LHCN-M2 (cell line): ENCODE data around the gene MCTP2. TPM values are rescaled to one million over a fixed set of nuclear protein-coding genes. Genes with fewer than 3 reads are reported as not detected.

Experiments used
- DNase-seq: peaks from one replicate; pipeline ENCODE4 v3.0.0-alpha.2; 2012; ENCODE audit warnings: low read depth
- total RNA-seq: library from RNA; depleted of rRNA; stranded (reverse); fragments of >200 nt; gene quantifications from 2 replicates; pipeline ENCODE4 v1.2.3, GENCODE V29; 2014

Gene MCTP2
- total RNA-seq, 1 experiment from 2014 or later = not detected

DNA sequence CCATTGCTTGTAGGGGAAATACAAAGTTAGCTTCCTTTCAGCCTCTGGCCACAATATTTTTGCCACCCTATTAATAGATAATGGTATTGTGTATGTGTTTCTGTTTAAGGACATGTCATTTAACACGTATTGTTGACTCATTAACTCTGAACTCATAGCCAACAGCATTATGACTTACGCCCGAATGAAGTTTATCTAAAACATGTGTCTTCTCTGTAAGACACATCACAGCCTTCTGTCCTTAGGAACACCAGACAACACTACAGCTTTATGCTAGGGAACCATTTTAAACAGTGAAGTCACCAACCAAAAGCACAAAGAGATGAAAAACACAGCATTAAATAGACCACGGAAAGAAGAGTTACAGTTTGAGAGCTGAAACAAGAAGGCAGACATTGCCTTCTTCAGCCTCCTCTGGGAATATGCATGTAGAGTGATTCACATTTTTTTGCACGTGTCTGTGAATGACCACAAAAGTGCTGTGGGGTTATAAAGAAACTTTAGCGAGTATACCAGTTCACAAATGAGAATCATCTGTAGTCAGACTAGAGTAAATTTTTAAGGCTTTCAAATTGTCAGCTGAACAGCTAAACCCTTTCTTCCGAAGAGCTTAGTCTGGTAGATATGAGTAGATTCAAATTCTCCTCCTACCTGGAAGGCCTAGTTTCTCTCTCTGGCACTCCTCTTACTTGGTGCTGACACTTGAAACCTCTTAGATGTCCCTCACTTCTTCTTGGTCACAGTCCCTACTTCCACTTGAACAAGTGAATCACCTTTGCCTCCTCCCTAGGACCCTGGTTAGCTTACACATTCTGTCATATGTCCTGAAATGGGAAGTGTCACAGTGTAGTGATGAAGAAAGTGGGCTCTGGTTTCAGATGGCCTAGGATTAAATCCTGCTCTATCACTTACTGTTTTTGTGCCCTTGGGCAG, 32.2 kb downstream of the MCTP2 start:
- no peak for DNase-seq

DNA sequence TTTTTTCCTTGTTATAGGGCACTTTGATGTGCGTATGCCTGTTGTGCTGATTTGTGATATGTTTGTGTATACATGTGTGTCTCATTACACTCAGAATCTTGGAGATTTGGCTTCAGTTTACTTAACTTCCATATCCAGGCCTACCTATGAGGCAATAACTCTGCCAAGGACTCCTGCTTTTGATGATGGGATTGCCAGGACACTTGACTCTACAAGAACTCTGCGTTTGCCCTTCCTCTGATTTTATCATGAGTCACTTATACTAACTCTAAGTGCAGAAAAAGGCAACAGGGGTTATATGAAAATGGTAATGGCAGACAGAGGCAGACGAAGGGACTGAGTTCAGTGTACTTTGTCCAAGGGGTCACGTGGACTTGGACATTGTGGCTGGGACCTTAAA, 33.6 kb downstream of the MCTP2 start:
- no peak for DNase-seq

DNA sequence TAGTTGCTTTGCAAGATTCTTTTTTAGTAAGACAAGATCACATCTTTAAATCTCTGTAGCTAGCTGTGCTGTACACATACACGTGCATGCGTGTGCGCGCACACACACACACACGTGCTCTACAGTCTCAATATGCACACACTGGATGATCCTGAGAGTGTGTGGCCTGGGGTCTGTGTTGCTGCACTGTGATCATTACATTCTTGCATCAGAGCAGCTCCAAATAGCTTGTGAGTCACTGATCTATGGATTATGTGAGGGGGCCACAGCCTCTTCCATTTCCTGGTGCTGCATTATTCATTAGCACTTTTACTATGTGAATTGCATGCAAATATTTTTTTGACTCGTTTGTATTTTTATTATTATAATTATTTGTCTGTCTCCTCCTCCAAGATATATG, 34.6 kb downstream of the MCTP2 start:
- no peak for DNase-seq

DNA sequence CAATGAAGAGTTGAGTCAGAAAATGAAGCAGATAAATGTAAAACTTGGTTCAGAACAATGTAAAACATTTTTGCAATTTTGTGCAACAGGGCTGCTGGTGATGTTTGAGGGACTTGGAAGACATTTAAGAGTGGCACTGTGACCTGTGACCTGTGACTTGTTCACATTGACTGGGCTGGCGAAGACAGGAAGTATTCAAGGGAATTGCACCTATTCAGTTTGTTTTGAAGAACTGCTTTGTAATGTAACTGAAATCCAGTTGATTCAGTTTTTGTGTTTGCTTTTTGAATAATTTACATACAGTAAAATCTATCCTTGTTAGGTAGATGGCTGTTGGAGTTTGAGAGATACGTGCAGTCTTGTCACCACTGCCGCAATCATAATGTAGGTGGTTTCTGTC, 35.4 kb downstream of the MCTP2 start:
- no peak for DNase-seq

DNA sequence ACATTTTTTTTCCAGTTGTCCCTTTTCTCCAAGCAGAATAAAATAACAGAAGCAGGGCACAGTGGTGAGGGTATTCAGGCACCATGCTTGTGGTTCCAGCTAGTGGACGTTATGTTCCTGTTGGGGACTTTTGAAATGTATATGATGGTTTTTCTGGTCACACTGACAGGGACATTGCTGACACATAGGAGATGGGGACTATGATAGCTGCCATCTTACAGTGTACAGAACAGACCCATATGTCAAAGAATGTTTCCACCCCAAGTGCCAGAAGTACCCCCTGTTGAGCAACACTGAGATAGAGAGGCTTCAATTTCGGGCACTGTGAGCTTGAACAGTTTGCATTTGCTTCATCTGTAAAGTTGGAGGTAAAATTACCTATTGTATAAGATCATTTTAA, 38.6 kb downstream of the MCTP2 start:
- DNase-seq = no peak

DNA sequence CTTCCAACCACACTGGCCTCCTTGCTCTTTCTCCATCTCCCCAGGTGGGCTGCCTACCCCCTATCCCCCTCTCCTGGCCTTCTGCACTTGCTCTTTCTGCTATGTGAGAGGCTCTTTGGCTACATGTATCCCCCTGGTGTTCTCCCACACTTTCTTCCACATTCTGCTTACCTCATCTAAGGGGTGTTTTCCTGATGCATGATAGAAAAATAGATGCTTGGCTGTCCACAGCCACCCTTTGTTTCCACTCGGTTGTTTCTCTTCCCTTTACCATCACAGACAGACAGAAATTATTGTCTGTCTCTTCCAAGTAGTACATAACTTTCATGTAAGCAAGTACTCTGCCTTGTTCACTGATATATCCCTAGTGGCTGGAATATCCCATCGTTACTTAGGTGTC, 39.2 kb downstream of the MCTP2 start:
- no peak for DNase-seq

DNA sequence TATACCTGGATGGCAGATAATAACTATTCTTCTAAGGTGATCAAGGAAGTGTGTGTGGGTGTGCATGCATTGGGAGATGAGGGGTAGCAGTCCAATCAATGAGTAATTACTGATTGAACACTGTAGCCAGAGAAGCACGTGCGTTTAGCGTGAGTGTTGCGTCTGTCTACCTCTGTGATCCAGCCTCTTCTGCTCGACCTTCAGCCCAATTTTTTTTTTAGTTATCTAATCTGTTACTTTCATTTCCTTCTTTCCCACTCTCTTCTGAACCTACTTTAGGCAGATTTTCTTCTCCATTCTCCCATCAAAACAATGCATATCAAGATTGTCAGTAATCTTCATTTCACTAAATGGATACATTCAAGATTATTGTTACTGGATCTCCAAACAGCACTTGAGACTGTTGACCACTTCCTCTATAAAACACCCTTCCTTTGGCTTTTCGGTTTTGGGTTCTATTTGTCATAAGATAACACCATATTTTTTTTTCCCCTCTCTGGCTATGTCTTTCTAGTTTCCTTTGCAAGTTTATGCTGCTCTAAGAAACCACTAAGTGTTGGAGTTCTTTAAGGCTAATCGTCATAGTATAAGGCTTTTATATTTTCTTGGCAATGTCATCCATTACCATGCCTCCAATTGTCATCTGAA, 41.0 kb downstream of the MCTP2 start:
- DNase-seq = no peak

DNA sequence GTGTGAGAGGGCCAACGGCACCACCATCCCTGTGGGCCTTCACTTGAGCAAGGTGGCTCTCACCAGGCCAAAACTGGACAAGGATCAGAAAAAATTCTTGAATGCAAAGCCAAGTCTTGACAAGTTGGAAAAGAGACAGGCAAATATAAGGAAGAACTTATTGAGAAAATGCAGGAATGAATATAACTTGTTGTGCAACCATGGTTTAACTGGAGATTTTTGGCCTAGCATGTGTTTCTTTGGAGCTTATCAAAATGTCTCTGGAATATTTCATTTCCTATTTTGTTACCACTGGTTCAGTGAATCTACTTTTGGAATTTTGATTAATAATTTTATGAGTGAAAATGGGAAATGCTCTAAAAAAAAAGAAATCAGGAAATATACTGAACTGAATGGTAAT, 42.5 kb downstream of the MCTP2 start:
- no peak for DNase-seq

DNA sequence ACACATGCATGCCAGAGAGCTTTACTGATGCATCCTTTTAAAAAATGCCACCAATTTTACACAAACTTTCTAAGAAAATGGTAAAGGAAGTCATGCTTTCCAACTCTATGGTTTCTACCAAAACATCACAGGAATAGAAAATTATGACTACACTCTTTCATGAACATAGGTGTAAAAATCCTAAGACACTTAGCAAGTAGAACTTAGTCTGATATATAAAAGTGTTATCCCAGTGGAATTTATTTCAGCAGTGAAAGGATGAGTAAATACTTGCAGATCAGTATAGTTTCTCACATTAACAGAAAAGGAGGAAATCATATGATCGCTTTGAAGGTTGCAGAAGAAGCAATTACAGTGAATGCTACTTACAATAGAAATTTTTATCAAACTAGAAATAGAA, 43.4 kb downstream of the MCTP2 start:
- no peak for DNase-seq

DNA sequence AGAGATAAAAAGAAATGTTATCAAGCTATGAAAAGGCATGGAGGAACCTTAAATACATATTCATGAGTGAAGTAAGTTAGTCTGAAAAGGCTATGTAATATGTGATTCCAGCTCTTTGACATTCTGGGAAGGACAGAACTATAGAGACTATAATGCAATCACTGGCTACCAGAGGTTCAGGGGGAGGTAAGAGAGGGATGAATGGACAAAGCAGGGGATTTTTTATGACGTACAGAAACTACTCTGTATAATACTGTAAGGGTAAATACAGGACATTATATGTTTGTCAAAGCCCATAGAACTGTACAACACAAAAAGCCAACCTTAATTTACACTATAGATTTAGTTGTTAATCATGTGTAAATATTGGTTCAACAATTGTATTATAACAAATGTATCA, 46.1 kb downstream of the MCTP2 start:
- no peak for DNase-seq

DNA sequence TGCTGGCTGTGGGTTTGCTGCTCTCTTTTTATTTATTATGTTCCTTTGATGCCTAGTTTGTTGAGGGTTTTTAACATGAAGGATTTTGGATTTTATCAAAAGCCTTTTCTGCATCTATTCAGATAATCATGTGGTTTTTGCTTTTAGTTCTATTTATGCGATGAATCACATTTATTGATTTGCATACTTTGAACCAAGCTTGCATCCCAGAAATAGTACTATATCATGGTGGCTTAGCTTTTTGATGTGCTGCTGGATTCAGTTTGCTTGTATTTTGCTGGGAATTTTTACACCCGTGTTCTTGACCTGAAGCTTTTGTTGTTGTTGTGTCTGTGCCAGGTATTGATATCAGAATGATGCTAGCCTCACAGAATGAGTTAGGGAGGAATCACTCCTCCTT, 48.4 kb downstream of the MCTP2 start:
- no peak for DNase-seq

DNA sequence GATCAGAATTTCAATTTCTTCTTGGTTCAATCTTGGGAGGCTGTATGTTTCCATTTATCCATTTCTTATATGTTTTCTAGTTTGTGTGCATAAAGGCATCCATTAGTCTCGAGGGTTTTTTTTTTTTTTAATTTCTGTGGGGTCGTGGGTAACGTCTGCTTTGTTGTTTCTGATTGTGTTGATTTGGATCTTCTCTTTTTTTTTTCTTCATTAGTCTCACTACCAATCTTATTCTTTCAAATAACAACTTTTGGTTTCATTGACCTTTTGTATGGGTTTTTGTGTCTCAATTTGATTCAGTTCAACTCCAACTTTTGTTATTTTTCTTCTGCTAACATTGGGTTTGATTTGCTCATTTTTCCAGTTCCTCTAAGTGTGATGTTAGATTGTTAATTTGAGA, 48.9 kb downstream of the MCTP2 start:
- no peak for DNase-seq

DNA sequence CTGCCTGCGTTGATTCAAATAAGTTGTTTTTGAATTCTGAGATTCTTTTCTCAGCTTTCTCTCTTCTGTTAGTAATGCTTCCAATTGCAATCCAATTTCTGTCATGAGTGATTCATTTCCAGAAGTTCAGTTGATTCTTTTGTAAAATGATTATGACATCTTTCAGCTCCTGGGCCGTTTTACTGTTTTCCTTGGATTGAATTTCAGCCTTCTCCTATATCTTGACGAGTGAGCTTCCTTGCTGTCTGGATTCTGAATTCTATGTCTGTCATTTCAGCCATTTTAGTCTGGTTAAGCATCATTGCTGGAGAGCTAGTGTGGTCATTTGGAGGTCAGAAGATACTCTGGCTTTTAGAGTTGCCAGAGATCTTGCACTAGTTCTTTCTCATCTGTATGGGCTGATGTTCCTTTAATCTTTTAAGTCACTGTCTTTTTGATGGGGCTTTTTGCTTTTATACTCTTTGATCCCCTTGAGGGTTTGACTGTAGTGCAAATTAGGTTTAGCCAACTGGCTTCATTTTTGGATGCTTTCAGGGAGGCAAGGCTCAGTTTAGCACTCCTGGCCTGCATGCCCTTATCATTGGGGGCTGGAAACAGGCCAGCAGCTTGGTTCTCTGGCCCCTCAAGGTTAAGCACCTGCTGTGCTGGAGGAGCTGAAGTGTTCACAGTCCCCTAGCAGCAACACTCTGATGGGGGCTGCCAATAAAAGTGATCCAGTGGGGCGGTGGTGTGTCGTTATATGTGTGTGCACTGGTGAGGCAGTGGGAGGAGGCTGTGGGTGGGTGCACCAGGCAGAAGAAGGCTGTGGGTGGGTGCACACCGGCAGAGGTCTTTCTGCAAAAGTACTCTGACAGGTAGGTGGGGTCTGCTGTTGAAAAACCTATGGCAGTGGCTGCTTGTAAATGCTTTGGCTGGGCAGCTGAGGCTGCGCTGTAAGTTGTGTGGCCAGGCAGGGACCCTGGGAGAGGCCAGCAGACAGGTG, 51.2 kb downstream of the MCTP2 start:
- DNase-seq = no peak

DNA sequence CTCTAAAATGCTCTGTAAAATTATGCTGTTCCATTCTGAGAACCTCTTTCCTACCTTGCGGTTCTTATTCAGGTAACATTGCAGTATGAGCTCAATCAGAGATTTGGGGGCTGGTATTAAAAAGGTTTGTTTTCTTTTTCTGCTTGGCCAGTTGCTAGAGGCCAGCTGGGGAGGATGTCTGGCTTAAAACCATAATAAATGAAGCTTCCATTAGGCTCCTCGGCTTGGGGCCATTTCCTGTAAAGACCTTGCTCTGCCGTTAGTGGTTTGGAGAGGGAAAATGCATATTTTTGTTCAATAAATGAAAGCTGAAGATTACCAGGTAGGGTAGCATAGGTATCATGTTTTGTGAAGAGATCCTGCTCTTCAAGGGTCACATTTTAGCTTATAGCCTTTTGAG, 55.2 kb downstream of the MCTP2 start:
- no peak for DNase-seq

DNA sequence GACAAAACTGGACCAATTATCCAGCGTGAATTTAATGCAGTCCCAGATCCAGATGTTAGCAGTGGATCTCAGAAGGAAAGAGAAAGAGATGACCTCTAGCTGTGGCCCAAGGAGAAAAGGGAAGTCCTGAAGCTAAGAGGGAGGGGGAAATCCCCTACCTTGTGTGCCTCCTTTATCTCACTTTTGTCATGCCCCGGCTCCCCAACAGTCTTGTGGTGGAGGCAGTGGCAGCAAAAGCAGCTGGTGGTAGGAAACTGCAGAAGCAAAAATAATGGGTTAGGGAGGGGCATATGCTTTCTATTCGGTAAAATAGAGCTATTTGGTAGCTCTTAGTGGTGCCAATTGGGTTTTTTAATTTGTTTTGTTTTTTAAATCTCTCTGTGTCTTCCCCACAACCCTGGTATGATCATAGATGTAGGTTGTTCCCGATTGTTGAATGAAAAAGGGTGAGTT, 56.5 kb downstream of the MCTP2 start:
- DNase-seq = no peak

DNA sequence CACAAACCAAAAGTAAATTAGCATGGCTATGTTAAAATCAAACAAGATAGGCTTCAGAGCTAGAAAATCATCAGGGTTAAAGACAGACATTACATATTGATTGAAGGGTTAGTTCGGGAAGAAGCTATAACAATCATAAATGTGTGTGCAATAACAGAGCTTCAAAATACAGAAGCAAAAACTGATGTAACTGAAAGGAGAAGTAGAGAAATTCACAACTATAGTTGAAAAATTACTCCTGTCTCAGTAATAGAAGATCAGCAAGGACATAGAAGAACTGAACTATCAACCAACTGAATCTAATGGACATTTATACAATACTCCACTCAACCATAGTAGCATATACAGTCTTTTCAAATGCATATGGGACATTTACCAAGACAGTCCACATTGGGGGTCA, 59.4 kb downstream of the MCTP2 start:
- no peak for DNase-seq

DNA sequence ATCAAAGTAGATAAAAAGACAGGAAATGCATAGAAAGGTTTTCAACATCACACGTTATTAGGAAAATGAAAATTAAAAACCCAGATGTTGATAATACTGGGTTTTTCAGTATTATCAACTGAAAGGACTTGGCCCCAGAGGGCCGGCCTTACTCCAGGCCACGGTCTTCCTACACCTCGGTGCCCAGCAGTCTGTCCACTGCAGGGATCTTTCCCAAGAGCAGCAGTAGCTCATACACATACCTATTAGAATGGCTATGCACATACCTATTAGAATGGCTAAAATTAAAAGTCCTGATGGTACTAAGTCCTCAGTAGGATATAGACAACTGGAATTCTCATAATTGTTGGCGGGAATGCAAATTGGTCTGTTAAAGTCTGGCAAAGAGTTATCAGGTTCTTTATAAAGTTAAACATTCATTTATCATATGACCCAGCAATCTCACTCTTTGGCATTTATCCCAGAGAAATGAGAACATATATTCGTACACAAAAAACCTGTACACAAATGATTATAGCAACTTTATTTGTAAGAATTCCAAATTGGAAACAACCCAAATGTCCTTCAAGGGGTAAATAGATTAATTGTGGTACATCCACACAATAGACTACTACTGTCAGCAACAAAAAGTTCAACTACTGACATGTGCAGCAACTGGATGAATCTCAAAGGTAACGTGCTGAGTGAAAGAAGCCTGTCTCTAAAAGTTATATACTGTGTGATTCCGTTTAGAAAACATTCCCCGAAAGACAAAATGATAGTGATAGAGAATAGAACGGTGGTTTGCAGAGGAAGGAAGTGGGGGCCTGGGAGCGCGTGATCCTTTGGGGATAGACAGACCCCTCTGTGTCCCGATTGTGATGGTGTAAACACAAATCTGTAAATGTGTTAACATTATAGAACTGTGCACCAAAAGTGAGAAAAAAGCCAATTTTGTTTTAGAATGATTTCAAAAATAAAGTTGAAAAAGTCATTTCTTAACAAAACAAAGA, 62.3 kb downstream of the MCTP2 start:
- no peak for DNase-seq

DNA sequence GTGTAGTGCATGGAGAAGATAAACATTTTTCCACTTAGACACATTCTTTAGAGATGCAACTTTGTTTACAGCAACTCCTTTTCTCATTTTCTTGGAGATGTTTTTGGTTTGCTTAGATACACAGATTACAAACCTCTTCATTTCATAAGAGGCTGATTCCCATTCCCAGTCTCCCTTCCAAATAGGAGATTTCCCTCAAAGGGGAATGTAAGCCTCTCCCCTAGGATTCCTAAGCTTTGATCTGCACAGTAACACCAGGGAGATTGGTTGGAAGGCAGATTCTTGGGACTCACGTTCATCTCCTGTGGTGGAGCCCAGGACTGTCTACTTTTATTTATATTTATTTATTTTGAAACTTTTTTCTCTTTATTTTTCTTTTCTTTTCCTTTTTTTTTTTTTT, 63.2 kb downstream of the MCTP2 start:
- DNase-seq = no peak

DNA sequence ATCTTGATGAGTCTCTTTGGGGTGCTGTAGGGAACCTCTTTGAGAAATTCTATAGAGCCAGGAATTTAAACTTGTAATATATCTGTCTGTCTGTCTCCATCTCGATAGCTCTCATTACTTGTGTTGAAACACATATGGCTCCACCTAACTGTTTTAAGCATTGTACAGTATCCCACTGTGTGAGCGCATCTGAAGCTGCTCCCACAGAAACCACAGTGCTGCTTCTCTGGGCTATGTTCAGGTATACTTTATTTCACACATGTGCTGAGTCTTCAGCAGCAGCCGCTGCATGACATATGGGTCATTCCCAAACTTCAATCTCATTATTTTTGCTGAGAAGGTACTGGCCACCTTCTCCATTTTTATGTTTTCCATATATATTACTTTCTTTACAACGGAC, 63.9 kb downstream of the MCTP2 start:
- DNase-seq = no peak

DNA sequence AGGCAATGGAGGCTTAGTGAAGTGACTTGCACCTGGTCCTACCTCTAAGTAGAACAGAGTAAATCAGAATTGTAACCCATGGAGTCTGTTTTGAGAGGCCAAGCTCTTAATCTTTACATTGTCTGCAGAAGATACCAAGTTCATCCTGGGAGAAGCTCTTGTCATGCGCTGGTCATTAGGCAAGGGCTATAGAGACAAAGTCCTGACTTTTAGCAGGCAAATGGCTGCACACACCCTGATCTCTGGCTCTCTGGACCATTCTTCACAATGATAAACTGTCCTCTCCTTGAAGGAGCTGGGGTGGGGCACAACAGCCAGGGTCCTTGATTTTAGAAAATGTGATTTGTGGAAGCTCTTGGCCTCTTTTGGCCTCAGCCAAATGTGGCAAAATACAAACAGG, 65.4 kb downstream of the MCTP2 start:
- DNase-seq = no peak

DNA sequence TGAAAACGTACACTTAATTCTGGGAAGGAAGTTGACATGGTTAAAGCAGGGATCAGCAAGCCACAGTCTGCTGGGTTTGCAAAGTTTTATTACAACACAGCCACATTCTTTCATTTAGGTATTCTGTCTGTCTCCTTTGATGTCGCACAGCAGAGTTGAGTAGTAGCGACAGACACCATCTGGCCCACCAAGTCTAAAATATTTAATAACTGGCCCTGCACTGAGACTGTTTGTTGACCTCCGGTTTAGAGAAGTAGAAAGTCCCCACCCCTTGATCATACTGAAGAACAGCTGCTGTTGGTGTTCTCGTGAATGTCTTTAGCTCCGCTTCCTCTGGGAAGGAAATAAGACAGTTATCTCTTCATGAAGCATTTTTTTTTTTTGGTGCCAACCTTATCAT, 66.2 kb downstream of the MCTP2 start:
- DNase-seq = no peak
